GM23338 (cell line): ENCODE data around the gene ETV5. TPM values are rescaled to one million over a fixed set of nuclear protein-coding genes. Genes with fewer than 3 reads are reported as not detected.

Experiments used
- ATAC-seq: fragments of 200-7000 bp; cut with Tn5 transposase; 3 replicates; pipeline ENCODE4 v1.9.1; 2020
- DNase-seq: peaks from one replicate; pipeline ENCODE4 v3.0.0-alpha.2; 2015; ENCODE audit warnings: low spot score
- H2AFZ ChIP-seq: fragments of 200-600 bp; sonication (generic); 2 replicates; pipeline ENCODE4 v1.8.0; 2016; ENCODE audit warnings: antibody characterized with exemption, mild to moderate bottlenecking, moderate library complexity
- H3F3A ChIP-seq: fragments of 200-600 bp; sonication (generic); replicated peaks from 2 replicates; pipeline ENCODE4 v1.8.0; 2017; ENCODE audit warnings: antibody characterized with exemption, mixed run types, low read depth
- H3K27ac ChIP-seq: fragments of 200-600 bp; sonication (generic); 2 replicates; pipeline ENCODE4 v1.6.1; 2016; ENCODE audit warnings: low read depth
- H3K27me3 ChIP-seq: fragments of 200-600 bp; sonication (generic); 2 replicates; pipeline ENCODE4 v1.8.0; 2016; ENCODE audit warnings: mild to moderate bottlenecking, mixed run types, moderate library complexity; ENCODE audit not compliant: insufficient read depth
- H3K36me3 ChIP-seq: fragments of 200-600 bp; sonication (generic); 2 replicates; pipeline ENCODE4 v1.8.0; 2016; ENCODE audit warnings: mild to moderate bottlenecking; ENCODE audit not compliant: insufficient read depth
- H3K4me1 ChIP-seq: fragments of 200-600 bp; sonication (generic); 2 replicates; pipeline ENCODE4 v1.8.0; 2016; ENCODE audit warnings: mild to moderate bottlenecking, moderate library complexity; ENCODE audit not compliant: insufficient read depth
- H3K4me2 ChIP-seq: fragments of 200-600 bp; sonication (generic); 2 replicates; pipeline ENCODE4 v1.7.1; 2017; ENCODE audit warnings: mixed run types
- H3K4me3 ChIP-seq: fragments of 200-600 bp; sonication (generic); 2 replicates; pipeline ENCODE4 v1.6.1; 2016; ENCODE audit warnings: mixed run types
- H3K79me2 ChIP-seq: fragments of 200-600 bp; sonication (generic); replicated peaks from 2 replicates; pipeline ENCODE4 v1.8.0; 2017; ENCODE audit warnings: mild to moderate bottlenecking; ENCODE audit not compliant: insufficient read depth
- H3K9me2 ChIP-seq: fragments of 200-600 bp; sonication (generic); 2 replicates; pipeline ENCODE4 v1.8.0; 2017; ENCODE audit not compliant: insufficient read depth
- H4K20me1 ChIP-seq: fragments of 200-600 bp; sonication (generic); replicated peaks from 2 replicates; pipeline ENCODE4 v1.8.0; 2017; ENCODE audit warnings: mild to moderate bottlenecking; ENCODE audit not compliant: insufficient read depth
- H3K27ac Mint-ChIP-seq: 2 replicates; pipeline ENCODE4 v1.8.0; 2020; ENCODE audit warnings: inconsistent platforms, mild to moderate bottlenecking, moderate library complexity, mixed read lengths
- H3K27me3 Mint-ChIP-seq: 3 replicates; pipeline ENCODE4 v1.8.0; 2022; ENCODE audit warnings: low read depth, mild to moderate bottlenecking, moderate library complexity, mixed read lengths, inconsistent platforms; ENCODE audit not compliant: insufficient read depth, poor library complexity
- H3K36me3 Mint-ChIP-seq: 3 replicates; pipeline ENCODE4 v1.8.0; 2021; ENCODE audit warnings: low read depth, mild to moderate bottlenecking, inconsistent platforms, moderate library complexity, mixed read lengths
- H3K4me1 Mint-ChIP-seq: 3 replicates; pipeline ENCODE4 v1.8.0; 2020; ENCODE audit warnings: mild to moderate bottlenecking, inconsistent platforms, mixed read lengths
- H3K4me3 Mint-ChIP-seq: 3 replicates; pipeline ENCODE4 v1.8.0; 2021; ENCODE audit warnings: moderate library complexity, mild to moderate bottlenecking, inconsistent platforms, mixed read lengths
- H3K9me3 Mint-ChIP-seq: 3 replicates; pipeline ENCODE4 v1.8.0; 2020; ENCODE audit warnings: moderate library complexity, mild to moderate bottlenecking, inconsistent platforms, mixed read lengths
- CREB1 ChIP-seq: fragments of 250-450 bp; sonication (Bioruptor Pico); IDR thresholded peaks from 2 replicates; pipeline ENCODE4 v1.5.0; 2020; ENCODE audit warnings: low read depth, mild to moderate bottlenecking, moderate library complexity
- EZH2 ChIP-seq: fragments of 200-600 bp; sonication (generic); IDR thresholded peaks from one replicate; pipeline ENCODE4 v1.8.0; 2017; ENCODE audit warnings: antibody characterized with exemption, mild to moderate bottlenecking, low read depth; ENCODE audit not compliant: unreplicated experiment
- JUNB ChIP-seq: IDR thresholded peaks from one replicate; pipeline ENCODE4 v1.6.1; 2016; ENCODE audit warnings: antibody characterized with exemption; ENCODE audit not compliant: unreplicated experiment
- ZNF114 ChIP-seq: fragments of 250-450 bp; sonication (Bioruptor Pico); IDR thresholded peaks from 2 replicates; pipeline ENCODE4 v1.5.0; 2020; ENCODE audit warnings: mild to moderate bottlenecking, moderate library complexity
- polyA plus RNA-seq: library from polyadenylated mRNA; unstranded; fragments of >200 nt; fragmentation: Nextera tagmentation; extraction: Ambion mirVana; gene quantifications from 2 replicates; pipeline ENCODE4 v1.2.1, GENCODE V29; 2016
- total RNA-seq: library from RNA; depleted of rRNA; stranded (reverse); fragments of >200 nt; shearing (Covaris generic); gene quantifications from 2 replicates; pipeline ENCODE4 v1.2.3, GENCODE V29; 2014
- TF ChIP-seq, protein P1 (sequence below), 2 experiments: fragments of 200-600 bp in 1 of 2; sonication (generic) in 1 of 2; conservative IDR thresholded peaks; 2 replicates each; pipeline versions ENCODE4 v1.5.1 to v1.6.1; 2016 to 2017; ENCODE audit warnings: antibody characterized with exemption in 2 of 2, low read depth in 2 of 2, mild to moderate bottlenecking in 2 of 2, moderate library complexity in 1 of 2
- TF ChIP-seq, protein P2 (sequence below): IDR thresholded peaks from one replicate; pipeline ENCODE4 v1.6.1; 2018; ENCODE audit warnings: antibody characterized with exemption; ENCODE audit not compliant: unreplicated experiment

Gene ETV5
- total and polyA plus RNA-seq, 2 experiments from 2014 or later, result 33.5 to 57.1 TPM

DNA sequence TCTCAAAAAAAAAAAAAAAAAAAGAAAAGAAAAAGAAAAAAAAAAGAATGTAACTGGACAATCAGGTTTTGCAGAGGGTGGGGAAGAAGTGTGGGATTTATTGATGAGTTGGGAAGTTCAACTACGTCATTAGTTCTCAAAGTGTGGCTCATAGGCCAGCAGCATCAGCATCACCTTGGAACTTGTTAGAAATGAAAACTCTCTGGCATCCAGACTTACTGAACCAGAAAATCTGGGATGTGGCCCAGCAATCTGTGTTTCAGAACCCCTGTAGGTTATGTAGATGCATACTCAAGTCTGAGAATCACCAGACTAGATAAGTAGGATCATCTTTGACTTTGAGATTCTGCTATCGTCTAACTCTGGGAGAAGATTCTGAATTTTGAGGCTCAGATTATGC is 45.8 kb upstream of the ETV5 start:
- no peak overlapping the region for H3K27ac Mint-ChIP-seq
- Histone ChIP-seq H3K4me1 (no peaks in the 10 kb centered on the region), H3K27ac (no peak overlapping the region), H4K20me1 (no peaks in the 10 kb centered on the region), H3K79me2 (no peaks in the 10 kb centered on the region), H3K9me2 (no peaks in the 10 kb centered on the region), H3K27me3 (no peaks in the 10 kb centered on the region), H3F3A (no peaks in the 10 kb centered on the region), H2AFZ (no peak overlapping the region), H3K4me3 (no peak overlapping the region), H3K4me2 (no peak overlapping the region), H3K36me3 (no peaks in the 10 kb centered on the region)
- peaks cover 10% of the 10 kb centered on the region; the same call in 2 of the 3 replicates for H3K4me1 Mint-ChIP-seq
- ATAC-seq (no peak), DNase-seq (no peak)
- H3K36me3 Mint-ChIP-seq, result no peaks in the 10 kb centered on the region
- H3K27me3 Mint-ChIP-seq, result peaks cover 8% of the 10 kb centered on the region
- H3K4me3 Mint-ChIP-seq, result no peak overlapping the region
- no peaks in the 10 kb centered on the region for H3K9me3 Mint-ChIP-seq
- no peak for TF ChIP-seq EZH2

DNA sequence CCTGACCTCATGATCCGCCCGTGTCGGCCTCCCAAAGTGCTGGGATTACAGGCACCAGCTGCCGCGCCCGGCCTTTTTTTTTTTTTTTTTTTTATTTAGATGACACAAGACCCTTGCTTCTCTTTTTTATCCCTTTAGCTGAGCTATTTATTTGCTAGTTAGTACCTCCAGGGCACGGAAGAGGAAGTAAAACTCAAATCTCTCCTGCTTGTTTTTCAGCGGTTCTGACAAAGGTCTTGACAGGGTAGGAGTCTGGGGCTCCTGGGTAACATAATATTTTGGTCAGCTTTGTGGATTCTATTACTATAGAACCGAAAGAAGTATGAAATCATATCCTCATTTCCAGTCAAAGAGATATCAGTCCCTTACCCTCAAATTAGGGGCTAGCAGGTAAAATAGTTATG is 44.0 kb upstream of the ETV5 start:
- H3K79me2 ChIP-seq, result no peaks in the 10 kb centered on the region
- TF ChIP-seq, protein P1, sequence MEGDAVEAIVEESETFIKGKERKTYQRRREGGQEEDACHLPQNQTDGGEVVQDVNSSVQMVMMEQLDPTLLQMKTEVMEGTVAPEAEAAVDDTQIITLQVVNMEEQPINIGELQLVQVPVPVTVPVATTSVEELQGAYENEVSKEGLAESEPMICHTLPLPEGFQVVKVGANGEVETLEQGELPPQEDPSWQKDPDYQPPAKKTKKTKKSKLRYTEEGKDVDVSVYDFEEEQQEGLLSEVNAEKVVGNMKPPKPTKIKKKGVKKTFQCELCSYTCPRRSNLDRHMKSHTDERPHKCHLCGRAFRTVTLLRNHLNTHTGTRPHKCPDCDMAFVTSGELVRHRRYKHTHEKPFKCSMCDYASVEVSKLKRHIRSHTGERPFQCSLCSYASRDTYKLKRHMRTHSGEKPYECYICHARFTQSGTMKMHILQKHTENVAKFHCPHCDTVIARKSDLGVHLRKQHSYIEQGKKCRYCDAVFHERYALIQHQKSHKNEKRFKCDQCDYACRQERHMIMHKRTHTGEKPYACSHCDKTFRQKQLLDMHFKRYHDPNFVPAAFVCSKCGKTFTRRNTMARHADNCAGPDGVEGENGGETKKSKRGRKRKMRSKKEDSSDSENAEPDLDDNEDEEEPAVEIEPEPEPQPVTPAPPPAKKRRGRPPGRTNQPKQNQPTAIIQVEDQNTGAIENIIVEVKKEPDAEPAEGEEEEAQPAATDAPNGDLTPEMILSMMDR (conservative IDR thresholded peaks at IDR 0.05; ENCODE audit: low read depth in 2 of 2), result no peak

DNA sequence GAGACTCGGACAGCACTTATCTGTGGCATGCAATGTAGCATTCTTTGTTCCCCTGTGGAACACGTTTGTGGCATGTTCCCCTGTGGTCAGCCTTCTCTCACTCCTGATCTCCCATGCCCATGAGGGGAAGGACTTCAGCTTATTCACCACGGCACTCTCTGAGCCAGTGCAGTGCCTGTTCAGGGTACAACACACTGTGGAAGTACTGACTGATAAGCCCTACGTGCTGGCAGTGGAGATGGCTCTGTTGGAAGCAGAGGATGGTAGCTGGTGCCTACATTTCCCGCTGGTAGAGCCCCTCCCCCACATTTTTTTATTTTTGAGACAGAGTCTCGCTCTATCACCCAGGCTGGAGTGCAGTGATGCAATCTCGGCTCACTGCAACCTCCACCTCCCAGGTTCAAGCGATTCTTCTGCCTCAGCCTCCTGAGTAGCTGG is 43.5 kb upstream of the ETV5 start:
- DNase-seq (no peak), ATAC-seq (no peak)
- Histone ChIP-seq H3K4me1 (no peaks in the 10 kb centered on the region), H3K4me2 (no peak overlapping the region), H3F3A (no peaks in the 10 kb centered on the region), H3K27ac (no peak overlapping the region), H3K79me2 (no peaks in the 10 kb centered on the region), H3K27me3 (no peaks in the 10 kb centered on the region), H3K9me2 (no peaks in the 10 kb centered on the region), H4K20me1 (no peaks in the 10 kb centered on the region), H2AFZ (peak overlapping the region; percentile 59; the same call in 1 of the 2 replicates), H3K4me3 (no peak overlapping the region), H3K36me3 (no peaks in the 10 kb centered on the region)
- Mint-ChIP-seq H3K27me3 (peaks cover 8% of the 10 kb centered on the region), H3K27ac (no peak overlapping the region), H3K4me3 (no peak overlapping the region), H3K36me3 (no peaks in the 10 kb centered on the region), H3K4me1 (peaks cover 10% of the 10 kb centered on the region; the same call in 2 of the 3 replicates), H3K9me3 (no peaks in the 10 kb centered on the region)
- TF ChIP-seq JUNB (no peak), CREB1 (CRISPR knock-in tag) (no peak), ZNF114 (CRISPR knock-in tag) (no peak)
- TF ChIP-seq, protein P2, sequence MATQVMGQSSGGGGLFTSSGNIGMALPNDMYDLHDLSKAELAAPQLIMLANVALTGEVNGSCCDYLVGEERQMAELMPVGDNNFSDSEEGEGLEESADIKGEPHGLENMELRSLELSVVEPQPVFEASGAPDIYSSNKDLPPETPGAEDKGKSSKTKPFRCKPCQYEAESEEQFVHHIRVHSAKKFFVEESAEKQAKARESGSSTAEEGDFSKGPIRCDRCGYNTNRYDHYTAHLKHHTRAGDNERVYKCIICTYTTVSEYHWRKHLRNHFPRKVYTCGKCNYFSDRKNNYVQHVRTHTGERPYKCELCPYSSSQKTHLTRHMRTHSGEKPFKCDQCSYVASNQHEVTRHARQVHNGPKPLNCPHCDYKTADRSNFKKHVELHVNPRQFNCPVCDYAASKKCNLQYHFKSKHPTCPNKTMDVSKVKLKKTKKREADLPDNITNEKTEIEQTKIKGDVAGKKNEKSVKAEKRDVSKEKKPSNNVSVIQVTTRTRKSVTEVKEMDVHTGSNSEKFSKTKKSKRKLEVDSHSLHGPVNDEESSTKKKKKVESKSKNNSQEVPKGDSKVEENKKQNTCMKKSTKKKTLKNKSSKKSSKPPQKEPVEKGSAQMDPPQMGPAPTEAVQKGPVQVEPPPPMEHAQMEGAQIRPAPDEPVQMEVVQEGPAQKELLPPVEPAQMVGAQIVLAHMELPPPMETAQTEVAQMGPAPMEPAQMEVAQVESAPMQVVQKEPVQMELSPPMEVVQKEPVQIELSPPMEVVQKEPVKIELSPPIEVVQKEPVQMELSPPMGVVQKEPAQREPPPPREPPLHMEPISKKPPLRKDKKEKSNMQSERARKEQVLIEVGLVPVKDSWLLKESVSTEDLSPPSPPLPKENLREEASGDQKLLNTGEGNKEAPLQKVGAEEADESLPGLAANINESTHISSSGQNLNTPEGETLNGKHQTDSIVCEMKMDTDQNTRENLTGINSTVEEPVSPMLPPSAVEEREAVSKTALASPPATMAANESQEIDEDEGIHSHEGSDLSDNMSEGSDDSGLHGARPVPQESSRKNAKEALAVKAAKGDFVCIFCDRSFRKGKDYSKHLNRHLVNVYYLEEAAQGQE, result no peak

More for the DNA sequence above, 44.0 kb upstream of the ETV5 start:
- Mint-ChIP-seq H3K36me3 (no peaks in the 10 kb centered on the region), H3K4me1 (peaks cover 10% of the 10 kb centered on the region; the same call in 2 of the 3 replicates), H3K27me3 (peaks cover 8% of the 10 kb centered on the region), H3K4me3 (no peak overlapping the region), H3K27ac (no peak overlapping the region), H3K9me3 (no peaks in the 10 kb centered on the region)
- DNase-seq (no peak), ATAC-seq (no peak)
- H3K27me3 ChIP-seq, result no peaks in the 10 kb centered on the region
- H3K4me3 ChIP-seq, result no peak overlapping the region
- no peak overlapping the region for H2AFZ ChIP-seq
- no peaks in the 10 kb centered on the region for H3K4me1 ChIP-seq
- H3K9me2 ChIP-seq, result no peaks in the 10 kb centered on the region
- H4K20me1 ChIP-seq, result no peaks in the 10 kb centered on the region
- no peaks in the 10 kb centered on the region for H3K36me3 ChIP-seq
- H3K4me2 ChIP-seq, result no peak overlapping the region
- no peak overlapping the region for H3K27ac ChIP-seq
- no peaks in the 10 kb centered on the region for H3F3A ChIP-seq
